Kidney epithelial cell (primary cell): Measurements from ENCODE around the gene HS3ST4. TPM values are rescaled to one million over a fixed set of nuclear protein-coding genes. Genes with fewer than 3 reads are reported as not detected.

Experiments
- DNase-seq: peaks from one replicate; pipeline ENCODE4 v3.0.0-alpha.2; 2010; ENCODE audit warnings: low read depth
- H3K27me3 ChIP-seq: 2 replicates; pipeline ENCODE4 v1.6.0; 2011; ENCODE audit warnings: low read length; ENCODE audit not compliant: control insufficient read depth, insufficient read depth
- H3K36me3 ChIP-seq: 2 replicates; pipeline ENCODE4 v1.5.1; 2011; ENCODE audit warnings: low read length; ENCODE audit not compliant: control insufficient read depth, insufficient read depth
- H3K4me3 ChIP-seq: 2 replicates; pipeline ENCODE4 v1.5.1; 2011; ENCODE audit warnings: low read depth, mild to moderate bottlenecking, control low read depth, low read length
- CTCF ChIP-seq: IDR thresholded peaks from 2 replicates; pipeline ENCODE4 v1.5.1; 2011; ENCODE audit warnings: mild to moderate bottlenecking, moderate library complexity, low read length, control low read depth, inconsistent platforms; ENCODE audit not compliant: insufficient read depth, poor library complexity, severe bottlenecking
- total RNA-seq: library from RNA; depleted of rRNA; stranded (reverse); fragments of >200 nt; gene quantifications from 2 replicates; pipeline ENCODE4 v1.2.3, GENCODE V29; 2015

Gene HS3ST4
- total RNA-seq, 1 donor from 2014 or later = 0.21 TPM

GRCh38 chr16:25996052-25996451, 304.3 kb downstream of the HS3ST4 start:
- TF ChIP-seq CTCF = no peak

GRCh38 chr16:26005336-26005735, 313.6 kb downstream of the HS3ST4 start:
- TF ChIP-seq CTCF = no peak
- Histone ChIP-seq H3K4me3 (no peak overlapping the region), H3K36me3 (no peaks in the 10 kb centered on the region), H3K27me3 (no peaks in the 10 kb centered on the region)
- DNase-seq = no peak

More at GRCh38 chr16:25996052-25996451, 304.3 kb downstream of the HS3ST4 start:
- DNase-seq = no peak
- Histone ChIP-seq H3K36me3 (no peaks in the 10 kb centered on the region), H3K4me3 (no peak overlapping the region), H3K27me3 (no peaks in the 10 kb centered on the region)

GRCh38 chr16:26012376-26012775, 320.6 kb downstream of the HS3ST4 start:
- H3K36me3 ChIP-seq = no peaks in the 10 kb centered on the region
- no peak for DNase-seq
- H3K27me3 ChIP-seq = no peaks in the 10 kb centered on the region
- no peak overlapping the region for H3K4me3 ChIP-seq
- no peak for TF ChIP-seq CTCF

- DNase-seq = no peak
- H3K36me3 ChIP-seq = no peaks in the 10 kb centered on the region
- H3K4me3 ChIP-seq = no peak overlapping the region
- no peaks in the 10 kb centered on the region for H3K27me3 ChIP-seq
- no peak for TF ChIP-seq CTCF
Measured at GRCh38 chr16:26015776-26016175, 324.0 kb downstream of the HS3ST4 start.

GRCh38 chr16:26016989-26017388, 325.2 kb downstream of the HS3ST4 start:
- no peak overlapping the region for H3K4me3 ChIP-seq
- no peaks in the 10 kb centered on the region for H3K36me3 ChIP-seq
- no peak for DNase-seq
- TF ChIP-seq CTCF = no peak
- H3K27me3 ChIP-seq = no peaks in the 10 kb centered on the region
